ENCODE measurements around the gene CYP2B6.

DNA sequence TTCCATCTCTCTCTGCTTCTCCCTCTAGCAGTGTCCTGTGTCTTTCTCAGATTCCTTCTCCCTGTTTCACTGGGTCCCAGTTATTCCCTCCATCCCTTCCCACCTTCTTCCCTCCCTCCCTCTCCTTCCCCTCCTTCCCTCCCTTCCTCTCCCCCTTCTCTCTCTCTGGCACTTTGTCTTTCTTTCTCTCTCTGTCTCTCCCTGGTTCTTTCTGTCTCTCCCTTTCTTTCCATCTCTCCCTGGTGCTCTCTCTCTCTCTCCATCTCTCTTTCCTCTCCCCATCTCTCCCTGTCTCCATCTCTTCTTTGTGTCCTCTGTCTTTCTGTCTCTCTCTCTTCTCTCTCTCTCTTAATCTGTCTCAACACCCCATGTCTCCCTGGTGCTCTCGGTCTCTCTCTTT lies 31.7 kb upstream of the CYP2B6 start:
- TF ChIP-seq, protein P1, sequence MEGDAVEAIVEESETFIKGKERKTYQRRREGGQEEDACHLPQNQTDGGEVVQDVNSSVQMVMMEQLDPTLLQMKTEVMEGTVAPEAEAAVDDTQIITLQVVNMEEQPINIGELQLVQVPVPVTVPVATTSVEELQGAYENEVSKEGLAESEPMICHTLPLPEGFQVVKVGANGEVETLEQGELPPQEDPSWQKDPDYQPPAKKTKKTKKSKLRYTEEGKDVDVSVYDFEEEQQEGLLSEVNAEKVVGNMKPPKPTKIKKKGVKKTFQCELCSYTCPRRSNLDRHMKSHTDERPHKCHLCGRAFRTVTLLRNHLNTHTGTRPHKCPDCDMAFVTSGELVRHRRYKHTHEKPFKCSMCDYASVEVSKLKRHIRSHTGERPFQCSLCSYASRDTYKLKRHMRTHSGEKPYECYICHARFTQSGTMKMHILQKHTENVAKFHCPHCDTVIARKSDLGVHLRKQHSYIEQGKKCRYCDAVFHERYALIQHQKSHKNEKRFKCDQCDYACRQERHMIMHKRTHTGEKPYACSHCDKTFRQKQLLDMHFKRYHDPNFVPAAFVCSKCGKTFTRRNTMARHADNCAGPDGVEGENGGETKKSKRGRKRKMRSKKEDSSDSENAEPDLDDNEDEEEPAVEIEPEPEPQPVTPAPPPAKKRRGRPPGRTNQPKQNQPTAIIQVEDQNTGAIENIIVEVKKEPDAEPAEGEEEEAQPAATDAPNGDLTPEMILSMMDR (IDR thresholded peaks at IDR 0.05; ENCODE audit: low read length) = no peak
- TF ChIP-seq EZH2phosphoT487 (IDR thresholded peaks at IDR 0.05; ENCODE audit: low read length) (no peak), EZH2 (optimal IDR thresholded peaks at IDR 0.05; ENCODE audit: low read depth, low read length) (no peak)

All from MM.1S (cell line).